RKO (cell line): ENCODE measurements around the gene ARHGEF17.
A peak's percentile ranks its signal among the peaks of the same experiment; 100 is the strongest.

Experiments
- DNase-seq: peaks from one replicate; pipeline ENCODE4 v3.0.0-alpha.2; 2016; ENCODE audit warnings: low spot score

The ARHGEF17 gene

GRCh38 chr11:73293356-73293936 is 14.6 kb upstream of the ARHGEF17 start:
- no peak for DNase-seq

GRCh38 chr11:73294604-73295003 is 13.5 kb upstream of the ARHGEF17 start:
- no peak for DNase-seq

GRCh38 chr11:73295241-73295995 is 12.7 kb upstream of the ARHGEF17 start:
- peak; percentile 63 for DNase-seq

GRCh38 chr11:73295996-73296318 is 12.1 kb upstream of the ARHGEF17 start:
- no peak for DNase-seq

GRCh38 chr11:73296501-73297230 is 11.4 kb upstream of the ARHGEF17 start:
- no peak for DNase-seq

- no peak for DNase-seq
These were observed 10.9 kb upstream of the ARHGEF17 start for GRCh38 chr11:73297231-73297590.

- DNase-seq: no peak
These were observed 10.4 kb upstream of the ARHGEF17 start for GRCh38 chr11:73297702-73298101.

- no peak for DNase-seq
These were observed 9.8 kb upstream of the ARHGEF17 start for GRCh38 chr11:73298233-73298632.

GRCh38 chr11:73299751-73300150 is 8.3 kb upstream of the ARHGEF17 start:
- no peak for DNase-seq

- DNase-seq: peak; percentile 25
These were observed 1.8 kb upstream of the ARHGEF17 start for GRCh38 chr11:73306069-73306841.

- no peak for DNase-seq
These were observed 1.1 kb upstream of the ARHGEF17 start for GRCh38 chr11:73306977-73307322.

- peak; percentile 94 for DNase-seq
These were observed 613 bp upstream of the ARHGEF17 start for GRCh38 chr11:73307323-73308002.

GRCh38 chr11:73308961-73309919 is 1.2 kb downstream of the ARHGEF17 start:
- DNase-seq: peak; percentile 84

- no peak for DNase-seq
These were observed 2.0 kb downstream of the ARHGEF17 start for GRCh38 chr11:73310076-73310475.

- no peak for DNase-seq
These were observed 2.8 kb downstream of the ARHGEF17 start for GRCh38 chr11:73310661-73311393.

- no peak for DNase-seq
These were observed 3.4 kb downstream of the ARHGEF17 start for GRCh38 chr11:73311394-73311869.

GRCh38 chr11:73312036-73312435 is 4.0 kb downstream of the ARHGEF17 start:
- DNase-seq: no peak

- no peak for DNase-seq
These were observed 4.8 kb downstream of the ARHGEF17 start for GRCh38 chr11:73312851-73313327.

- DNase-seq: no peak
These were observed 5.6 kb downstream of the ARHGEF17 start for GRCh38 chr11:73313652-73314051.
